NCI-H2196 treated with DMSO at 0.1 percent for 48 hours (cell line): Measurements from ENCODE around the gene GNG7.
A peak's percentile ranks its signal among the peaks of the same experiment; 100 is the strongest.

Source experiments
- DNase-seq: peaks from one replicate; lab custom pipeline; 2025; ENCODE audit not compliant: unreplicated experiment; lab: John Stamatoyannopoulos, UW

The GNG7 gene

GRCh38 chr19:2702170-2703076 lies at the start of gene GNG7:
Gene GNG7, minus strand, starts transcription at chr19:2702694. Its CDS starts 182,006 bp downstream, at chr19:2520688.
- DNase-seq, result peak; percentile 69

GRCh38 chr19:2751438-2751830 lies 48.9 kb upstream of the GNG7 start:
- DNase-seq, result no peak

- no peak for DNase-seq
These were observed 48.4 kb upstream of the GNG7 start for GRCh38 chr19:2750808-2751437.

GRCh38 chr19:2747349-2747748 lies 44.9 kb upstream of the GNG7 start:
- DNase-seq, result no peak

GRCh38 chr19:2744113-2744512 lies 41.6 kb upstream of the GNG7 start:
- no peak for DNase-seq

- no peak for DNase-seq
These were observed 40.6 kb upstream of the GNG7 start for GRCh38 chr19:2743099-2743498.

- DNase-seq, result no peak
These were observed 37.8 kb upstream of the GNG7 start for GRCh38 chr19:2740314-2740656.

GRCh38 chr19:2739602-2740313 lies 37.3 kb upstream of the GNG7 start, which contains the start of gene SLC39A3:
Gene SLC39A3, minus strand, starts transcription at chr19:2740017. Its CDS starts 2,760 bp downstream, at chr19:2737257.
- DNase-seq, result peak; percentile 87

GRCh38 chr19:2736550-2737190 lies 34.2 kb upstream of the GNG7 start:
- no peak for DNase-seq

GRCh38 chr19:2735374-2735773 lies 32.9 kb upstream of the GNG7 start:
- no peak for DNase-seq

GRCh38 chr19:2734589-2735288 lies 32.2 kb upstream of the GNG7 start:
- no peak for DNase-seq

- no peak for DNase-seq
These were observed 31.6 kb upstream of the GNG7 start for GRCh38 chr19:2733930-2734588.

- DNase-seq, result no peak
These were observed 30.4 kb upstream of the GNG7 start for GRCh38 chr19:2732883-2733282.

GRCh38 chr19:2732157-2732725 lies 29.7 kb upstream of the GNG7 start:
- no peak for DNase-seq

GRCh38 chr19:2731181-2731995 lies 28.9 kb upstream of the GNG7 start:
- DNase-seq, result no peak

GRCh38 chr19:2729943-2730818 lies 27.7 kb upstream of the GNG7 start:
- DNase-seq, result no peak

- no peak for DNase-seq
These were observed 26.4 kb upstream of the GNG7 start for GRCh38 chr19:2728783-2729387.

- no peak for DNase-seq
These were observed 25.1 kb upstream of the GNG7 start for GRCh38 chr19:2727640-2727944.
